IPS-18c (cell line): ENCODE results near the gene THSD4.

ENCODE experiments used
- H3K4me3 ChIP-seq: 2 replicates; pipeline ENCODE4 v1.7.0; 2013; ENCODE audit warnings: low read depth, mild to moderate bottlenecking, low read length, moderate library complexity; ENCODE audit not compliant: insufficient read depth
- H3K9me3 ChIP-seq: one replicate; pipeline ENCODE4 v1.6.1; 2013; ENCODE audit warnings: mild to moderate bottlenecking, low read length, moderate library complexity; ENCODE audit not compliant: control insufficient read depth, insufficient read depth

Gene THSD4

GRCh38 chr15:71628988-71629770, 513.9 kb downstream of the THSD4 start:
- Histone ChIP-seq H3K9me3 (no peaks in the 10 kb centered on the region), H3K4me3 (no peak overlapping the region)

- H3K9me3 ChIP-seq, result no peaks in the 10 kb centered on the region
- H3K4me3 ChIP-seq, result no peak overlapping the region
Measured at GRCh38 chr15:71629781-71630474, 514.7 kb downstream of the THSD4 start.

- Histone ChIP-seq H3K4me3 (no peak overlapping the region), H3K9me3 (no peaks in the 10 kb centered on the region)
Measured at GRCh38 chr15:71630475-71630809, 515.2 kb downstream of the THSD4 start.

- Histone ChIP-seq H3K9me3 (no peaks in the 10 kb centered on the region), H3K4me3 (no peak overlapping the region)
Measured at GRCh38 chr15:71632576-71633195, 517.4 kb downstream of the THSD4 start.

- Histone ChIP-seq H3K4me3 (no peak overlapping the region), H3K9me3 (no peaks in the 10 kb centered on the region)
Measured at GRCh38 chr15:71634820-71635560, 519.7 kb downstream of the THSD4 start.

- Histone ChIP-seq H3K9me3 (no peaks in the 10 kb centered on the region), H3K4me3 (no peak overlapping the region)
Measured at GRCh38 chr15:71635735-71636134, 520.5 kb downstream of the THSD4 start.

GRCh38 chr15:71638876-71639275, 523.6 kb downstream of the THSD4 start:
- no peaks in the 10 kb centered on the region for H3K9me3 ChIP-seq
- H3K4me3 ChIP-seq, result no peak overlapping the region

GRCh38 chr15:71639471-71639870, 524.2 kb downstream of the THSD4 start:
- no peaks in the 10 kb centered on the region for H3K9me3 ChIP-seq

GRCh38 chr15:71643918-71644317, 528.6 kb downstream of the THSD4 start:
- Histone ChIP-seq H3K4me3 (no peak overlapping the region), H3K9me3 (no peaks in the 10 kb centered on the region)

More at GRCh38 chr15:71639471-71639870, 524.2 kb downstream of the THSD4 start:
- H3K4me3 ChIP-seq, result no peak overlapping the region

GRCh38 chr15:71646767-71647486, 531.7 kb downstream of the THSD4 start:
- Histone ChIP-seq H3K4me3 (no peak overlapping the region), H3K9me3 (no peaks in the 10 kb centered on the region)

- Histone ChIP-seq H3K9me3 (no peaks in the 10 kb centered on the region), H3K4me3 (no peak overlapping the region)
Measured at GRCh38 chr15:71647487-71647808, 532.2 kb downstream of the THSD4 start.

GRCh38 chr15:71648095-71648494, 532.8 kb downstream of the THSD4 start:
- no peak overlapping the region for H3K4me3 ChIP-seq

GRCh38 chr15:71649894-71650293, 534.6 kb downstream of the THSD4 start:
- no peak overlapping the region for H3K4me3 ChIP-seq
- no peaks in the 10 kb centered on the region for H3K9me3 ChIP-seq

More at GRCh38 chr15:71648095-71648494, 532.8 kb downstream of the THSD4 start:
- H3K9me3 ChIP-seq, result no peaks in the 10 kb centered on the region

GRCh38 chr15:71650603-71651002, 535.3 kb downstream of the THSD4 start:
- Histone ChIP-seq H3K4me3 (no peak overlapping the region), H3K9me3 (no peaks in the 10 kb centered on the region)

GRCh38 chr15:71651750-71652186, 536.5 kb downstream of the THSD4 start:
- H3K4me3 ChIP-seq, result no peak overlapping the region
- H3K9me3 ChIP-seq, result no peaks in the 10 kb centered on the region

GRCh38 chr15:71654042-71654719, 538.9 kb downstream of the THSD4 start:
- no peak overlapping the region for H3K4me3 ChIP-seq
- no peaks in the 10 kb centered on the region for H3K9me3 ChIP-seq
